ENCODE measurements around the gene CNNM3.

The CNNM3 gene

DNA sequence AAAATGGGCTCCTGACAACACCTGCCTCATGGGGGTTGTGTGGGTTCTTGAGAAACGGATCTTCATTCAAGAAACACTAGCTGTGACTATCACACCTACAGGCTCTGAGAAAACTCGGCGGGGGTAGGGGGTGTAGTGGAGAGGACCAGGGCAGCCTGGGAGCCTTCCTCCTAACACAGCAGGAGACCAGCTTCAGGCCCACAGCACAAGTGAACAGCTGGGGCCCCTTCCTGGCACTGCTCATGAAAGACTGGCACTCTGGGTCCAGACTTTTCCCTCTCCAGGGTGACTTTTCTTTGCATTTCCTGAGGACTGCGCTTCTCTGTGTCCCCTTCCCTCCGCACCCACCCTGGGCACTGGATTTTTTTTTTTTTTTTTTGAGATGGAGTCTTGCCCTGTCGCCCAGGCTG is 61.0 kb downstream of the CNNM3 start:
- Mint-ChIP-seq H3K27ac (no peak overlapping the region), H3K4me1 (peaks cover 37% of the 10 kb centered on the region), H3K36me3 (ENCODE audit: low read depth) (no peaks in the 10 kb centered on the region), H3K27me3 (no peaks in the 10 kb centered on the region), H3K9me3 (no peaks in the 10 kb centered on the region), H3K4me3 (no peak overlapping the region)
- DNase-seq (no peak), ATAC-seq (no peak)

DNA sequence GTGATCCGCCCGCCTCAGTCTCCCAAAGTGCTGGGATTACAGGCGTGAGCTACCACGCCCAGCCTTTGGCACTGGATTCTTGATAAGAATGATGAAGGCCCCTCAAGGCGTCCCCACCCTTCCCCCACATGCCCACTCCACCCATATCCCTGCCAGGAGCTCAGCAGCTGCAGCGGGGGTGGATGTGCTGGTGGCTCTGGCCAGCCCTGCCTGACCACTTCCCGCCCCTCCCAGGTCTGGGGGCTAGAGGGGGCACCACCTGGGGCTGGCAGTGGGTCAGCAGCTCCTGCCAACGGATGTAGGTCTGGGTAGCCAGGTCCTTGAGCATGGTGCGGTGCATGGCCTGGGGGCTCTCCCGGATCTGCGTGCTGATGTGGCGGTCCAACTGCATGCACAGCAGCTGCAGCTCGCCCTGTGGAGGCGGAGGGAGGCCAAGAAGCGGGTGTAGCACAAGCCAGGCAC is 61.6 kb downstream of the CNNM3 start:
- ATAC-seq, result no peak
- Mint-ChIP-seq H3K4me3 (no peak overlapping the region), H3K36me3 (ENCODE audit: low read depth) (no peaks in the 10 kb centered on the region), H3K27ac (no peak overlapping the region), H3K27me3 (no peaks in the 10 kb centered on the region), H3K4me1 (peaks cover 33% of the 10 kb centered on the region), H3K9me3 (no peaks in the 10 kb centered on the region)
- no peak for DNase-seq

DNA sequence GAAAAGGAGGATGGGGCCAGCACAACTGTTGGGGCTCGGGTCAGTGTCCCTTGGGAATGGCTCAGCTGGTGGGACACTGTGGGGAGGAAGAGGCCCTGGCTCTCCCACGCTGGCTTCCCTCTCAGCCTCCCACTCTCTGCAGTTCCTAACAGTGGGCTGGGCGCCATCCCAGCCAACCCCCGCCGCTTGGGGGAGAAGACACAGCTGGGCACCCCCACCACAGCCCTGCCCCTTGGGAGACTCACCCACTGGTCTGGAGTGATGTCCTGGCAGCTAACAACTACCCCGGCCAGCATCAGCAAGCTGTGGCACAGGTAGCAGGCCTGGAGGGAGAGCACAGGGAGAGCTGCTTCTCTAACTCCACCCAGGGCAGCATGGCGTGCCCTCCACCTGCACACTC is 62.1 kb downstream of the CNNM3 start:
- Mint-ChIP-seq H3K27me3 (no peaks in the 10 kb centered on the region), H3K4me3 (no peak overlapping the region), H3K4me1 (peaks cover 28% of the 10 kb centered on the region), H3K27ac (no peak overlapping the region), H3K9me3 (no peaks in the 10 kb centered on the region), H3K36me3 (ENCODE audit: low read depth) (no peaks in the 10 kb centered on the region)
- ATAC-seq, result no peak
- DNase-seq, result no peak

DNA sequence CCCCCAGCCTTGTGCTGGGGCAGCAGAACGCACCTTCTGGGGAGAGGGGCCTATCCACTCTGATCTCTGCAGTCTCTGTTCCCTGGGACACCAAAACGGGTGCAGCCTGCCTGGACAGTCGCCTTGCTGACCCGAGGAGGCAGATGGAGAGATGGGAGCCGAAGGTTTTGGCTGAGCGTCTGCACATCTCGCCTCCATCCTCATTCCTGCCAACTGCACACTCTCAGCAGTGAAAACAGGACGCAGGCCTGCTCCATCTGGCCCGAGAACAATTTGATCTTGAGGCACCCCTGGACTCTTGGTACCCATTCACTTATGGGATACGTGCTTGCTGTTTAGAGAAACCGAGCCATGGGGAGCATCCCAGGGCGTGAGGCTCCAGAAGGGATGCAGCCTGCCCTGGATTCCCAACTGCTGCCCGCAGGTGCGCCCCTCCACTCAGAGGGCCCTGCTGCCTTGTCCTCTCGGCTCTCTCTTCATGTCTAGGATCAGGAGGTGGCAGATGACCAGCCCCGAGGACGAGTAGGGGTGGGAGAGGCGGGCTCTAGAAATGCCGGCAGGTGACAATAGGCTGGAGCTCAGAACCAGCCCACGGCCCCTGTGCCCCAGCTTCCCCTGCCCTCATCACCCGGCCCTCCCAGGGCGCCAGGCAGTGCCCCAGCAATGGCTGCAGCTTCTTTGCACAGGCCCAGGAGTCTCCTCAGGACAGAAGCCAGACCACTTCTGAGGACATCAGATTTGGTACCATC is 62.9 kb downstream of the CNNM3 start:
- DNase-seq (no peak), ATAC-seq (no peak)
- Mint-ChIP-seq H3K4me3 (no peak overlapping the region), H3K27me3 (no peaks in the 10 kb centered on the region), H3K36me3 (ENCODE audit: low read depth) (no peaks in the 10 kb centered on the region), H3K27ac (no peak overlapping the region), H3K4me1 (peaks cover 20% of the 10 kb centered on the region), H3K9me3 (no peaks in the 10 kb centered on the region)

DNA sequence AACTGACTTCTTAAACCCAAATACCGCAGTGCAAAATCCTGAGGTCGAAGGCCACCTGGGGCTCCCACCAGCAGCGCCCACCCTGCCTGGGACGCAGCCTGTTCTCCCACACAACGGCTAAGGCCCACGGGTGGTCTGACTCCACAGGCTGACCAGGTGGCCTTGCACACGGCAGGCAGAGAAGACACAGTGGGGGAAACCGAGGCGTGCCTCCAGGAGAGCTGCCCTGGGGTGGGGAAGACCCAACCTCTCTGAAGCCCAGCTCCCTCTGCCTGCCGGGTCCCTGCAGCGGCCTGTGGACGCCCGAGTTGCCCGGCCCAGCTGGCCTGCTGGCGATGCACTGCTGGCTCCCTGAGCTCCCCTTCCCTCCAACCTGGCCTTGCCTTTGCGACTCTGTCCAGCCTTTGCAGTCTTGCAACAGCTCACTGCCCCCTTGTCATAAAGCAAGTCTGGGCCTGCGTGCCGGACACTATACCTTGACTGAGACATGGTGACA is 63.5 kb downstream of the CNNM3 start:
- no peak overlapping the region for H3K27ac Mint-ChIP-seq
- H3K4me1 Mint-ChIP-seq, result peaks cover 14% of the 10 kb centered on the region
- H3K9me3 Mint-ChIP-seq, result no peaks in the 10 kb centered on the region

DNA sequence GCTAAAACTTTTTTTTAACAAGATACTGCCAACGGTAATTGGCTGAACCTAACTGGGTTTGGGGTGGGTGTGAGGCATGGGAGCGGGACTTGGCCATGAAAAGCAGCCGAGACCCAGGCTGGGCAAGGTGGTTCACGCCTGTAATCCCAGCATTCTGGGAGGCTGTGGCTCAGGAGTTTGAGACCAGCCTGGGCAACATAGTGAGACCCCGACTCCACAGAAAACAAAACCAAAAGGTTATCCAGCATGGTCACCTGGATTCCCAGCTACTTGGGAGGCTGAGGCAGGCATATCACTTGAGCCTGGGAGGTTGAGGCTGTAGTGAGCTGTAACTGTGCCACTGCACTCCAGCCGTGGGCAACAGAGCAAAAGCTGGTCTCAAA is 64.8 kb downstream of the CNNM3 start:
- DNase-seq, result no peak
- no peaks in the 10 kb centered on the region for H3K9me3 Mint-ChIP-seq

More for the DNA sequence above, 63.5 kb downstream of the CNNM3 start:
- H3K36me3 Mint-ChIP-seq (ENCODE audit: low read depth), result no peaks in the 10 kb centered on the region
- no peaks in the 10 kb centered on the region for H3K27me3 Mint-ChIP-seq
- ATAC-seq (no peak), DNase-seq (no peak)
- H3K4me3 Mint-ChIP-seq, result no peak overlapping the region

DNA sequence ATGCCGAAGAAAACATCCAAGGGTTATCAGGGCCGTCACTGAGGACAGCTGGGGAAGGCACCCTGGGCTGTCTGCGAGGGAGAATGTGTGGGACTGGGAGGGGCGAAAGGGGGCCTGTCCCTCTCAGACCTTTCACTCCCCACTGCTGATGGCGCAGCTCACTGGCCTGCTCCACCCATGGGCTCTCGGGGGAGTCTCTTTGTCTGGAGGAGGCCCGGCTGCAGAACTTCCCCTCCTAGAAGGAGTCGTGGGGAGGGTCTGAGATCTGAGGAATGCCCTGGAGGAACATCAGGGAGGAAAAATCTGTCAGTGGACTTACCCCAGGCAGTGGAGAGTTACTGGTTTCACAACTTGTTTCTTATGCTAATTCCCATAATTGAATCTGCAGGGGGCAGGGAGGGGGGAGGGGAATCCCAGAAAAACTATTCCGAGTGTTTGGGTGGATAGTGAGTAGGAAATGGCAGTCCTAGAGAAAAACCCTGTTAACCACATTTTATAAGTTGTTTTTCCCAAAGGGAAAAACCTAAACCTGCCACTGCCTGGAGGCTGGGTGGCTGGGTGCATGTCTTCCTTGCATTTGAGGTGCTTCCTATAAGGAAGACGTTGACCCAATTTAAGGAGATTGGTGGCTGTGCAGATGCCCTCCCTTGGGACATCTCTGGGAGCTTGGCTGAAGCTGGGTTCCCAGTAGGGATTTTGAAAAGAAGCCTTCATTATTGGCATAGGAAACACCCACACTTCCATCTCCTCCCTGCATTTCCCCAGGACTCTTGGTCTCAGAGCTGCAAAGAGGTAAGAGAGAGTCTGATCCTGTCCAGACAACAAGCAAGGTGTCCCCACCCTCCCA is 65.5 kb downstream of the CNNM3 start:
- Mint-ChIP-seq H3K27ac (no peak overlapping the region), H3K36me3 (ENCODE audit: low read depth) (no peaks in the 10 kb centered on the region), H3K4me3 (no peak overlapping the region), H3K4me1 (peaks cover 3% of the 10 kb centered on the region), H3K9me3 (no peaks in the 10 kb centered on the region), H3K27me3 (no peaks in the 10 kb centered on the region)
- DNase-seq (no peak), ATAC-seq (no peak)

More for the DNA sequence above, 64.8 kb downstream of the CNNM3 start:
- ATAC-seq, result no peak
- Mint-ChIP-seq H3K4me1 (peaks cover 6% of the 10 kb centered on the region), H3K36me3 (ENCODE audit: low read depth) (no peaks in the 10 kb centered on the region), H3K4me3 (no peak overlapping the region), H3K27ac (no peak overlapping the region), H3K27me3 (no peaks in the 10 kb centered on the region)

DNA sequence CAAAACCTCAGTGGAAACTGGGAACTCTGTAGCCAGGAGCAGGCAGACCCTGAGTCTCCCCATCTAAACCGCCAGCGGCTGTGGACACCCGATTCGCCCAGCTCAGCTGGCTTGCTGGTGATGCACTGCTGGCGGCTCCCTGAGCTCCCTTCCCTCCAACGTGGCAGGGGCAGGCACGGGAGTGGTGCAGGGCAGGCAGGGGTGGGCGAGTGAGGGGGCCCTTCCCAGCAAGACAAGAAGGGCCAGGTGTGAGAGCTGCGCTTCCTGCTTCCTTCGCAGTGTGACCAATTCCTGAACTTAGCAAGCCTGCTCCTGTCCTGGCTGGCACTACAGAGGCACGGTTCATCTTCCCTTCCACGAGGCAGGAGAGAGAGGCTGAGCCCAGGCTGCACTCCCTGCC is 66.2 kb downstream of the CNNM3 start:
- Mint-ChIP-seq H3K27me3 (no peaks in the 10 kb centered on the region), H3K4me1 (peaks cover 1% of the 10 kb centered on the region), H3K36me3 (ENCODE audit: low read depth) (no peaks in the 10 kb centered on the region), H3K27ac (no peak overlapping the region), H3K9me3 (no peaks in the 10 kb centered on the region), H3K4me3 (no peak overlapping the region)
- DNase-seq, result no peak
- no peak for ATAC-seq

DNA sequence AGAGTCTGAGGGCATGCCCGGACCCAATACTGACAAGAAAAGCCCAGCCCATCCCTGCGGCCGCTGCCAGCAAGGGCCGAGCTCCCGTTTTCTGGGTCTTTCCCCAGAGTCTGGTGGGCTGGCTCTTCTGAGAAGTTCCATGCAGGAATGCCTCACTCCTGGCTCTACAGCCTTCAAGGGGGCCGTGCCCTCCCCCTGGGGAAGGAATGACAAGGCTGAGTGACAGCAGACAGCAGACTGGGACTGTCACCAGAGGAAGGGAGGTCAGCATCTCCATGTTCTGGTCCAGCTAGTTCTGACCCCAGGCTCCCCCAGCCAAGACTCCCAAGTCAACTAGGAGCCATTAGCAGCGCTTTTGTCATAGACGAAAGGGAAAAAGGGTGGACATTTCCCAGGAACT is 66.8 kb downstream of the CNNM3 start:
- ATAC-seq (no peak), DNase-seq (no peak)
- Mint-ChIP-seq H3K9me3 (no peaks in the 10 kb centered on the region), H3K36me3 (ENCODE audit: low read depth) (no peaks in the 10 kb centered on the region), H3K4me3 (no peak overlapping the region), H3K4me1 (peaks cover 5% of the 10 kb centered on the region), H3K27me3 (no peaks in the 10 kb centered on the region), H3K27ac (no peak overlapping the region)

DNA sequence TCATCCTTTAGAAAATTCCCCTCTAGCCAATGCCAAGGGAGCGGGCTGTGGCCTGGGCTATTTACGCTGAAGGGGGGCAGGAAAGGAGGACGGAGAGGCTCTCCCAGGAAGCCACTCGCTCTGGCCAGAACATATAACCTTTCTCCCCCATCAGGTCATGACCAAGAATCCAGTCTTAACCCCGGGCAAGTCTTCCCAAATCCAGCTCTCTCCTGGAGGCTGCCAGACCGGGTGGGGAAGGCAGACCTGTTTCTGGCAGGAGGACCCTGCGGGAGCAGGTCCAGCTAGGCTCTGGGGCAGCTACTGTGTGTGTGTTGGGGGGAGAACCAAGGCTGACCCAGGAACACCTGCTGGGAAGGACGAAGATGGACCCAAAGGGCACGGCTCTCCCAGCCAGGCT is 67.2 kb downstream of the CNNM3 start:
- Mint-ChIP-seq H3K4me3 (no peak overlapping the region), H3K27me3 (no peaks in the 10 kb centered on the region), H3K27ac (no peak overlapping the region), H3K9me3 (no peaks in the 10 kb centered on the region), H3K4me1 (peaks cover 7% of the 10 kb centered on the region), H3K36me3 (ENCODE audit: low read depth) (no peaks in the 10 kb centered on the region)
- no peak for ATAC-seq
- no peak for DNase-seq
